Measurements from ENCODE around the gene XPO6. TPM values are rescaled to one million over a fixed set of nuclear protein-coding genes. Genes with fewer than 3 reads are reported as not detected.

The XPO6 gene
- polyA plus RNA-seq, 1 of the 3 experiments (the other 2 are of a cell fraction): 97.1 TPM

- Histone ChIP-seq H3K9me3 (no peaks in the 10 kb centered on the region), H3K36me3 (replicated peaks in 1 of 2; ENCODE audit: control insufficient read depth in 1 of 2, insufficient read depth in 2 of 2, low read length in 1 of 2) (peaks cover 40 to 88% of the 10 kb centered on the region in 2 experiments), H3K79me2 (ENCODE audit: insufficient read depth) (no peaks in the 10 kb centered on the region), H3K4me1 (ENCODE audit: control insufficient read depth in 1 of 2, insufficient read depth in 2 of 2, low read depth in 1 of 2, low read length in 1 of 2) (peaks cover 0 to 10% of the 10 kb centered on the region in 2 experiments; a peak in 1 of 4 replicates), H3K27ac (ENCODE audit: low read depth in 2 of 2, low read length in 1 of 2) (no peak overlapping the region), H3K9me2 (no peaks in the 10 kb centered on the region), H3K4me3 (ENCODE audit: low read depth in 2 of 2, low read length in 1 of 2) (no peak overlapping the region), H3K4me2 (no peak overlapping the region), H2AFZ (ENCODE audit: low read depth) (no peak overlapping the region), H3F3A (replicated peaks; ENCODE audit: insufficient read depth) (no peaks in the 10 kb centered on the region), H3K9ac (no peak overlapping the region), H4K20me1 (ENCODE audit: insufficient read depth) (no peaks in the 10 kb centered on the region), H3K27me3 (ENCODE audit: insufficient read depth) (no peaks in the 10 kb centered on the region)
- POLR2A ChIA-PET: no interaction called here
- no peak for TF ChIP-seq POLR2AphosphoS5 (IDR thresholded peaks at IDR 0.05; ENCODE audit: low read depth, low read length)
- CTCF ChIA-PET: no interaction called here
- WGBS (ENCODE audit: low lambda C conversion rate): 90% methylated on average over 12 of the region's 14 CpGs
- no peak for DNase-seq
These were observed 108.1 kb downstream of the XPO6 start for GRCh38 chr16:28103516-28104170.

DNA sequence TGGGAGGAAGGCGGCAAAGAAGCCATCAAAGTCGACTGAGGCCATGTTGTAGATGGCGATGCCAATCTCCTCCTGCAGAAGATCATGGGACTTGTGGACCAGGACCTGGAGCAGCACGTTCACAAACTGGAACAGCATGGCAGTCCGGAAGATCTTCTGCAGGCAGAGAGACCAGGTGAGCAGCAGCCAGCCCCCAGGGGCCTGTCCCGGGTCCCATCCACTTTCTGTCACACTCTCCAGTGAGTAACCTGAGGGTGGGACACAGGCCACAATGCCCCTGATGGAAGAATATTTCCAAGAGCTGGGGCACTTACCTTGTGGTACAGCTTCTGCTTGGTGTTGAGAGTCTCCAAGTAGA lies 110.3 kb downstream of the XPO6 start:
- no peaks in the 10 kb centered on the region for H3K9me2 ChIP-seq
- H3K4me3 ChIP-seq (ENCODE audit: low read depth in 2 of 2, low read length in 1 of 2): no peak overlapping the region
- peaks cover 4% of the 10 kb centered on the region; the same call in 1 of the 2 replicates for H4K20me1 ChIP-seq (ENCODE audit: insufficient read depth)
- whole genome bisulfite sequencing (ENCODE audit: low lambda C conversion rate): 96% methylated on average over 4 of the region's 6 CpGs
- no peaks in the 10 kb centered on the region for H3K27me3 ChIP-seq (ENCODE audit: insufficient read depth)
- no peaks in the 10 kb centered on the region for H3K4me1 ChIP-seq (ENCODE audit: control insufficient read depth in 1 of 2, insufficient read depth in 2 of 2, low read depth in 1 of 2, low read length in 1 of 2)
- H3K4me2 ChIP-seq: no peak overlapping the region
- no peaks in the 10 kb centered on the region for H3F3A ChIP-seq (replicated peaks; ENCODE audit: insufficient read depth)
- no peaks in the 10 kb centered on the region; the same call in 1 of the 2 replicates for H3K79me2 ChIP-seq (ENCODE audit: insufficient read depth)
- TF ChIP-seq FOXM1 (IDR thresholded peaks at IDR 0.05; ENCODE audit: low read depth): no peak
- no peak for TF ChIP-seq ZBTB33 (IDR thresholded peaks at IDR 0.05; ENCODE audit: borderline replicate concordance, low read depth)
- ChIA-PET POLR2A (no interaction called here), CTCF (no interaction called here)
- no peak for DNase-seq
- peaks cover 29 to 81% of the 10 kb centered on the region in 2 experiments for H3K36me3 ChIP-seq (replicated peaks in 1 of 2; ENCODE audit: control insufficient read depth in 1 of 2, insufficient read depth in 2 of 2, low read length in 1 of 2)
- H3K27ac ChIP-seq (ENCODE audit: low read depth in 2 of 2, low read length in 1 of 2): no peak overlapping the region
- no peak overlapping the region for H2AFZ ChIP-seq (ENCODE audit: low read depth)
- H3K9ac ChIP-seq: no peak overlapping the region
- no peaks in the 10 kb centered on the region for H3K9me3 ChIP-seq

DNA sequence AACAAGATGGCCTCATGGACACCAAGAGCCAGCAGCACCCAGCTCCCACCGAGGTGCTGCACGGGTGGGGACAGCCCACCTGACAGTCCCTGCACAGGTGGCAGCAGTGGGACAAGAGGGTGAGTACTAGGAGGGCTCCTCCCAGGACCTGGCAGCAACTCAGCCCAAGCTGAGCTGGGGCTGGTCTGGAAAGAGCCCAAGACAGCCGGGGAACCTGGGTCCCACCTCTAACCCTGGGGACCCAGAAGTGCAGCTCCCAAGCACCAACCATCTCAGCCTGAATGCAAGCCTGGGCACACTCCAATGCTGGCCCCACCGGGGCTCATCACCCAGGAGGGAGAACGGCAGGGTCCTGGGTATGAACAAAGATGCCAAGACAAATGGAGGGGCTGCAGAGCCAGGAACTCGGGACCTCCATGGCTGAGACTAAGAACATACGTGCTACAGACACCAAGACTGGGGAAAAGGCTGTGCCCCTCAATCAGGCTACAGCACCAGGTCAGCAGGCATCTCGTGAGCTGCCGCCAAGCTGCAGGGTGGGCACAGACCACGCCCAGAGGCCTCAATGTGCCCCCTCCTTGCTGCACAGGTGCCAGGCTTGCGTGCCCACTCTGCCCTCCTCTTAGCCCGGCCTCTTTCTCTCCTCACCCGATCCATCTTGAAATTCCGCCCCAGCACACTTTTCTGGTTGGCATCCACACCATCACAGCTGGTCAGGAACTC lies 110.8 kb downstream of the XPO6 start:
- H3K4me2 ChIP-seq: no peak overlapping the region
- no peak for TF ChIP-seq RCOR1 (IDR thresholded peaks at IDR 0.05; ENCODE audit: low read length)
- H3K27me3 ChIP-seq (ENCODE audit: insufficient read depth): no peaks in the 10 kb centered on the region
- H3K36me3 ChIP-seq (replicated peaks in 1 of 2; ENCODE audit: control insufficient read depth in 1 of 2, insufficient read depth in 2 of 2, low read length in 1 of 2): peaks cover 23 to 76% of the 10 kb centered on the region in 2 experiments
- no peaks in the 10 kb centered on the region; the same call in 1 of the 2 replicates for H3K79me2 ChIP-seq (ENCODE audit: insufficient read depth)
- no peaks in the 10 kb centered on the region for H3K9me2 ChIP-seq
- CTCF ChIA-PET: interaction anchor here (1.1 kb wide), 1 partner anchor 31 kb away, joined by 3 read pairs; no protein-coding TSS in a partner anchor
- H3K4me1 ChIP-seq (ENCODE audit: control insufficient read depth in 1 of 2, insufficient read depth in 2 of 2, low read depth in 1 of 2, low read length in 1 of 2): no peaks in the 10 kb centered on the region
- no peak overlapping the region for H3K9ac ChIP-seq
- H2AFZ ChIP-seq (ENCODE audit: low read depth): no peak overlapping the region
- H4K20me1 ChIP-seq (ENCODE audit: insufficient read depth): peaks cover 4% of the 10 kb centered on the region; the same call in 1 of the 2 replicates
- H3K4me3 ChIP-seq (ENCODE audit: low read depth in 2 of 2, low read length in 1 of 2): no peak overlapping the region
- no peaks in the 10 kb centered on the region for H3K9me3 ChIP-seq
- no peak overlapping the region for H3K27ac ChIP-seq (ENCODE audit: low read depth in 2 of 2, low read length in 1 of 2)
- POLR2A ChIA-PET: no interaction called here
- no peak for DNase-seq
- H3F3A ChIP-seq (replicated peaks; ENCODE audit: insufficient read depth): no peaks in the 10 kb centered on the region
- 100% methylated on average over 5 of the region's 14 CpGs for WGBS (ENCODE audit: low lambda C conversion rate)
